Fibroblast of skin of right biceps (primary cell): ENCODE data around the gene GNGT2.
"Not testable (repeated sequence)": the region's sequence is repeated elsewhere in the genome, so short reads cannot be mapped to it uniquely, and the experiment has no call there.

Source experiments
- DNase-seq: peaks from one replicate; pipeline ENCODE4 v3.0.0-alpha.2; 2013

Gene GNGT2

GRCh38 chr17:49201481-49201927 is 8.9 kb downstream of the GNGT2 start:
- DNase-seq = peak; percentile 85

- DNase-seq = no peak
Observed at GRCh38 chr17:49200423-49201083, 9.8 kb downstream of the GNGT2 start.

- DNase-seq = no peak
Observed at GRCh38 chr17:49198211-49198610, 12.2 kb downstream of the GNGT2 start.

- DNase-seq = no peak
Observed at GRCh38 chr17:49197346-49197998, 12.9 kb downstream of the GNGT2 start.

GRCh38 chr17:49196520-49196919 is 13.9 kb downstream of the GNGT2 start:
- DNase-seq = no peak

GRCh38 chr17:49195751-49196150 is 14.6 kb downstream of the GNGT2 start:
- DNase-seq = no peak

GRCh38 chr17:49194297-49194607 is 16.1 kb downstream of the GNGT2 start:
- no peak for DNase-seq

- DNase-seq = peak; percentile 75
Observed at GRCh38 chr17:49193513-49194296, 16.7 kb downstream of the GNGT2 start.

- DNase-seq = peak; percentile 87
Observed at GRCh38 chr17:49191917-49192741, 18.2 kb downstream of the GNGT2 start.

- DNase-seq = no peak
Observed at GRCh38 chr17:49191409-49191916, 18.9 kb downstream of the GNGT2 start.

- DNase-seq = no peak
Observed at GRCh38 chr17:49190932-49191331, 19.4 kb downstream of the GNGT2 start.

GRCh38 chr17:49187301-49187700 is 23.1 kb downstream of the GNGT2 start:
- no peak for DNase-seq

- not testable (repeated sequence) for DNase-seq
Observed at GRCh38 chr17:49185381-49185780, 25.0 kb downstream of the GNGT2 start.

GRCh38 chr17:49184522-49184921 is 25.9 kb downstream of the GNGT2 start:
- DNase-seq = not testable (repeated sequence)

GRCh38 chr17:49183801-49184200 is 26.6 kb downstream of the GNGT2 start:
- no peak for DNase-seq

GRCh38 chr17:49183341-49183740 is 27.0 kb downstream of the GNGT2 start:
- DNase-seq = no peak

GRCh38 chr17:49180998-49181635 is 29.3 kb downstream of the GNGT2 start:
- no peak for DNase-seq

GRCh38 chr17:49180303-49180702 is 30.1 kb downstream of the GNGT2 start:
- peak; percentile 61 for DNase-seq

GRCh38 chr17:49175978-49176377 is 34.4 kb downstream of the GNGT2 start:
- not testable (repeated sequence) for DNase-seq

- DNase-seq = not testable (repeated sequence)
Observed at GRCh38 chr17:49170711-49171110, 39.7 kb downstream of the GNGT2 start.

GRCh38 chr17:49170216-49170615 is 40.2 kb downstream of the GNGT2 start:
- no peak for DNase-seq

GRCh38 chr17:49168706-49169105 is 41.7 kb downstream of the GNGT2 start:
- no peak for DNase-seq
